Psoas muscle (tissue), 8 donors: ENCODE results near the gene TIRAP. TPM values are rescaled to one million over a fixed set of nuclear protein-coding genes. Genes with fewer than 3 reads are reported as not detected.

Experiments
- ATAC-seq, 4 donors: fragments of 200-7000 bp; cut with Tn5 transposase; one replicate each; pipeline ENCODE4 v1.9.1; 2020; ENCODE audit warnings: moderate library complexity in 3 of 4, mild to moderate bottlenecking in 2 of 4
- DNase-seq, 2 donors: peaks; one replicate each; pipeline ENCODE4 v3.0.0-alpha.2; 2020
- H3K27ac ChIP-seq: fragments of 200-600 bp; one replicate; pipeline ENCODE4 v1.8.0; 2022
- H3K27me3 ChIP-seq, 3 donors: fragments of 200-600 bp in 1 of 3; one replicate each; pipeline versions ENCODE4 v1.6.1 to v1.8.0; 2013 to 2022; ENCODE audit warnings: low read length in 2 of 3, mild to moderate bottlenecking in 2 of 3, moderate library complexity in 1 of 3; ENCODE audit not compliant: insufficient read depth in 3 of 3
- H3K36me3 ChIP-seq, 2 donors: fragments of 200-600 bp in 1 of 2; one replicate each; pipeline versions ENCODE4 v1.6.1 to v1.8.0; 2013 to 2022; ENCODE audit warnings: low read depth in 1 of 2, mild to moderate bottlenecking in 1 of 2, moderate library complexity in 1 of 2; ENCODE audit not compliant: insufficient read depth in 1 of 2
- H3K4me1 ChIP-seq: fragments of 200-600 bp; one replicate; pipeline ENCODE4 v1.8.0; 2022
- H3K4me3 ChIP-seq: fragments of 200-600 bp; one replicate; pipeline ENCODE4 v1.8.0; 2022; ENCODE audit warnings: mild to moderate bottlenecking
- H3K9me3 ChIP-seq: fragments of 200-600 bp; one replicate; pipeline ENCODE4 v1.8.0; 2022
- WGBS, 3 donors: extraction: QIAGEN DNeasy Blood & Tissue Kit; methylation state at CpG; one replicate each; pipeline versions ENCODE4 v1.1.6 to v1.1.7; 2013; 5-methylcytosine and 5-hydroxymethylcytosine counted together
- intact Hi-C, 2 donors: fragments of 100-400 bp; cut with DNase I; formaldehyde crosslinking; loops; one replicate each; pipeline versions ENCODE4 v1.11.0 to v1.14.2; 2022
- polyA plus RNA-seq, 3 donors: library from polyadenylated mRNA; stranded (reverse); fragments of 200-250 nt; gene quantifications; one replicate each; pipeline ENCODE4 v1.2.3, GENCODE V29; 2013
- total RNA-seq, 4 donors: library from RNA; stranded (reverse); fragmentation: NEBNext Ultra II Directional in 2 of 4; extraction: Animal tissue kit (Norgen Biotek cat#: 25700) in 2 of 4; gene quantifications; one replicate each; pipeline versions ENCODE4 v1.2.1 to v1.2.4, GENCODE V29; 2021 to 2023
- TF ChIP-seq, protein P1 (sequence below): fragments of 200-600 bp; IDR thresholded peaks from one replicate; pipeline ENCODE4 v1.8.0; 2022; ENCODE audit warnings: antibody characterized with exemption
- donor health status: healthy with polysubstance abuse.
- donor health status: DM: no; HTN: no; CAD: no; lungs with moderate emphysema.
- donor health status: Bipolar disorder and iron deficiency.
- donor health status: healthy.
- donor health status: DM: yes; HTN: yes; CAD: no.
- donor health status: DM: no; HTN: no; CAD: no.
- donor health status: DM: no; HTN: no; CAD: no.
- donor health status: DM: yes; HTN: yes; CAD: no.

TIRAP gene
- total and polyA plus RNA-seq, 7 donors: 3.3 to 9.6 (median 6.0) TPM

DNA sequence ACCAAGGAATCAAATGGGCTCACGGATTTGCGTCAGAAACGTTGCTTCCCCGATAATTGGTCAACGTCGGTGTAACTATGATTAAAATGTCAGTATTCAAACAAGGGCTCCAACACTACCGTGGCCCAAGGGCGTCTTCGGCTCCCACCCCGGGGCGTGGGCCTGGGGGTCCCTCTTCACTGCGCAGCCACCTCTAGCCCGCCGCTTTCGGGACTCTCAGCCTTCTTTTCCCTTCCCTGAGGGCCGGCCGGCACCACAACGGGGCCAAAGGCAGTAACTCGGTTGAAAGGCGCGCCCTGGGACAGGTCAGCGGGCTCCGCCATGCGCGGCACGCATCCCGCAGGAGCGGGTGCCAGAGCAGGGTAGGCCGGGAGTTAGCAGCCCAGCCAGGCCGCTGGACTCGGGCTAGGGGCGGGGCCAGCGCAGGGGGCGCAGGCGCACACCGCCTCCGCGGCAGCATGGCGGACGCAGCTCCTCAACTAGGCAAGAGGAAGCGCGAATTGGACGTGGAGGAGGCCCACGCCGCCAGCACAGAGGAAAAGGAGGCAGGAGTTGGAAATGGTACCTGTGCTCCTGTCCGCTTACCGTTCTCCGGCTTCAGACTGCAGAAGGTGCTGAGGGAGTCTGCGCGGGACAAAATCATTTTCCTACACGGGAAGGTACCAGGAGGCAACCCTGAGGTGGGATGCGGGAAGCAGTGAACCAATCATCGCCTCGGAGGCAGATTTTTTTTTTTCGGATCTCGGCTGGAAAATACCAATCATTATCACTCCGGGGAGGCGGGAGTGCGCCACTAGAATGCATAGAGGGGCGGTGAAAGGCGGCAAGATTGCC lies 20.9 kb downstream of the TIRAP start, which contains the start of gene DCPS:
Gene DCPS, plus strand, starts transcription at position 438 of the 834 bp plus-strand sequence. Its CDS starts 21 bp downstream, at position 459.
- Histone ChIP-seq H3K27me3 (no peaks in the 10 kb centered on the region), H3K4me1 (peaks cover 32% of the 10 kb centered on the region), H3K36me3 (peaks cover 0 to 28% of the 10 kb centered on the region in 2 donors), H3K9me3 (no peaks in the 10 kb centered on the region), H3K27ac (peak within 1 kb of the TSS; percentile 86), H3K4me3 (peak within 1 kb of the TSS; percentile 79)
- 1% methylated on average over 58 to 61 of the region's 61 CpGs for WGBS, 3 donors
- ATAC-seq (peak; percentile 97 to 98 (median 98)), DNase-seq (peak; percentile 92 to 95)
- intact Hi-C loops: no loop called here
- TF ChIP-seq, protein P1, sequence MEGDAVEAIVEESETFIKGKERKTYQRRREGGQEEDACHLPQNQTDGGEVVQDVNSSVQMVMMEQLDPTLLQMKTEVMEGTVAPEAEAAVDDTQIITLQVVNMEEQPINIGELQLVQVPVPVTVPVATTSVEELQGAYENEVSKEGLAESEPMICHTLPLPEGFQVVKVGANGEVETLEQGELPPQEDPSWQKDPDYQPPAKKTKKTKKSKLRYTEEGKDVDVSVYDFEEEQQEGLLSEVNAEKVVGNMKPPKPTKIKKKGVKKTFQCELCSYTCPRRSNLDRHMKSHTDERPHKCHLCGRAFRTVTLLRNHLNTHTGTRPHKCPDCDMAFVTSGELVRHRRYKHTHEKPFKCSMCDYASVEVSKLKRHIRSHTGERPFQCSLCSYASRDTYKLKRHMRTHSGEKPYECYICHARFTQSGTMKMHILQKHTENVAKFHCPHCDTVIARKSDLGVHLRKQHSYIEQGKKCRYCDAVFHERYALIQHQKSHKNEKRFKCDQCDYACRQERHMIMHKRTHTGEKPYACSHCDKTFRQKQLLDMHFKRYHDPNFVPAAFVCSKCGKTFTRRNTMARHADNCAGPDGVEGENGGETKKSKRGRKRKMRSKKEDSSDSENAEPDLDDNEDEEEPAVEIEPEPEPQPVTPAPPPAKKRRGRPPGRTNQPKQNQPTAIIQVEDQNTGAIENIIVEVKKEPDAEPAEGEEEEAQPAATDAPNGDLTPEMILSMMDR: peak; percentile 3

DNA sequence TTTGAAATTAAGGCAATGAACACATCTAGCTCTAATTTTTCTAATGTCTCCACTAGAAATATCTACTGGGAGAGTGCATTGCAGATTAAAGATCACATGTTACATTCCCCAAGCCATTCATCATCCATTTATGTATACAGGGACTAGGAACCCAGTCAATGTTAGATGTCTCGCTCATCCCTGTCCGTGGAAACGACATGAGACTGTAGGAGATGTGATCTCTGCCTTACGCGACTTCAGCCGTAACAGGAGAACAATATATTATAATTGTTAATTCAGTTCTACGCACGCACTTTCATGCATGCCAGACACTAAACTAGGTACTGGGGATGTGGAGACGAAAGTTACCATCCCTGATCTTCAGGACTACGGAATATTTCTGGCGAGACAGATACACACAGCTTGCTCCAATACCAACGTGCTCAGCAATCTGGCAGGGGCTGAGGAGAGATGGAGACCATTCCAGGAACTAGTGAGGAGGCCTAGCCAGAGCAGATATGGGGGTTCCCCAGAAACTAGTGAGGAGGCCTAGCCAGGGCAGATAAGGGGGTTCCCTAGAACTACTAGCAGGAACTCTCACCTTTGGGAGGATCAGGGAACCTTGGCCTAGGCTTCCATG lies 21.7 kb downstream of the TIRAP start:
- Histone ChIP-seq H3K9me3 (no peaks in the 10 kb centered on the region), H3K4me1 (peaks cover 33% of the 10 kb centered on the region), H3K27me3 (no peaks in the 10 kb centered on the region), H3K27ac (peak overlapping the region; percentile 86), H3K36me3 (peaks cover 0 to 30% of the 10 kb centered on the region in 2 donors), H3K4me3 (peak overlapping the region; percentile 79)
- intact Hi-C loops: no loop called here
- TF ChIP-seq, protein P1: no peak
- DNase-seq: no peak
- peak in 1 of 4 donors; percentile 23 for ATAC-seq
- 22 to 30% (median 24%) methylated on average over 12 of the region's 12 CpGs for WGBS, 3 donors

DNA sequence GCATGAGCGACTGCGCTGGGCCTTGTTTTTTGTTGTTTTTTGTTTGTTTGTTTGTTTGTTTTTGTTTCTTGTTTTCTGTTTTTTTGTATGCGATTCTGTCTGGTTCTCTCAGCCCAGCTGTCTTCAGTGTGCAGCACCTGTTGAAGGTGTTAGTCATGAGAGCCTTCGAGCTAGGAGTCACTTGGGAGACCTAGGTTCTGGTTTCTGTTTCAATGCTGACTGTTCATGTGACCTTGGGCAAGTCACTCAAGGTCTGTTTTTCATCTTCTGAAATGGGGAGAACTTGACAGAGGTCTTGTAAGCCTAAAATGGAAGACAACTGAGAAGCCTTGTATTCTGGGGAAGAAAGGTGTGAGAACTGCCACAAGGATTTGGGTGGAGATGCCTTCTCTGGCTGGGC lies 22.8 kb downstream of the TIRAP start:
- peak overlapping the region; percentile 86 for H3K27ac ChIP-seq
- intact Hi-C loops: no loop called here
- peaks cover 0 to 24% of the 10 kb centered on the region in 2 donors for H3K36me3 ChIP-seq
- ATAC-seq (no peak), DNase-seq (no peak)
- 81% methylated on average over 4 of the region's 4 CpGs for WGBS, 3 donors
- peaks cover 35% of the 10 kb centered on the region for H3K4me1 ChIP-seq
- no peaks in the 10 kb centered on the region for H3K27me3 ChIP-seq
- TF ChIP-seq, protein P1: no peak
- H3K4me3 ChIP-seq: no peak overlapping the region
- H3K9me3 ChIP-seq: no peaks in the 10 kb centered on the region

DNA sequence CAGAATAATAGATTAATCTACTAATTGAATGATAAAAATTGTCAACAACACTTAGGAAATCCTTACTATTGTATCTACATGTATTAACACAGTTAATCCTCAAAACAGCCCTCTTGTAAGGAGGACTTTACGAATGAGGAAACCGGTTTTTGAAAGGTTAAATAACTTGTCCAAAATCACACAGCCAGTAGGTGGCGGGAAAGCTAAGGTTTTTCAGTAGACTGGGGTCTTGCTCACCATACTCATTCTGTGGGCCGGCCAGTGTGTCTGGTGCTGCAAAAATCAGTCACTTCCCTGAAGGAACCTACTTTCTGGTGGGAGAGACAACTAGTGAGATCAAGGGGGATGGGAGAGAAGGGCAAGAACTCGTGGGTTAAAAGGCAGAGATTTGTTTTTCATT lies 24.8 kb downstream of the TIRAP start:
- peak overlapping the region; percentile 25 for H3K4me3 ChIP-seq
- WGBS, 3 donors: 34 to 49% (median 42%) methylated on average over 5 of the region's 5 CpGs
- intact Hi-C loops: loop anchor here in 1 of 2 donors (2.0 kb wide), 1 partner anchor 173 kb away; no protein-coding TSS in a partner anchor
- H3K27ac ChIP-seq: peak overlapping the region; percentile 83
- no peaks in the 10 kb centered on the region for H3K9me3 ChIP-seq
- TF ChIP-seq, protein P1: no peak
- ATAC-seq (no peak), DNase-seq (no peak)
- peaks cover 0 to 27% of the 10 kb centered on the region in 2 donors for H3K36me3 ChIP-seq
- H3K27me3 ChIP-seq: no peaks in the 10 kb centered on the region
- peaks cover 38% of the 10 kb centered on the region for H3K4me1 ChIP-seq
